ENCODE measurements around the gene PPM1L. TPM values are rescaled to one million over a fixed set of nuclear protein-coding genes. Genes with fewer than 3 reads are reported as not detected.

Gene PPM1L
- polyA plus RNA-seq, 3 donors: 5.5 to 9.9 (median 7.8) TPM

DNA sequence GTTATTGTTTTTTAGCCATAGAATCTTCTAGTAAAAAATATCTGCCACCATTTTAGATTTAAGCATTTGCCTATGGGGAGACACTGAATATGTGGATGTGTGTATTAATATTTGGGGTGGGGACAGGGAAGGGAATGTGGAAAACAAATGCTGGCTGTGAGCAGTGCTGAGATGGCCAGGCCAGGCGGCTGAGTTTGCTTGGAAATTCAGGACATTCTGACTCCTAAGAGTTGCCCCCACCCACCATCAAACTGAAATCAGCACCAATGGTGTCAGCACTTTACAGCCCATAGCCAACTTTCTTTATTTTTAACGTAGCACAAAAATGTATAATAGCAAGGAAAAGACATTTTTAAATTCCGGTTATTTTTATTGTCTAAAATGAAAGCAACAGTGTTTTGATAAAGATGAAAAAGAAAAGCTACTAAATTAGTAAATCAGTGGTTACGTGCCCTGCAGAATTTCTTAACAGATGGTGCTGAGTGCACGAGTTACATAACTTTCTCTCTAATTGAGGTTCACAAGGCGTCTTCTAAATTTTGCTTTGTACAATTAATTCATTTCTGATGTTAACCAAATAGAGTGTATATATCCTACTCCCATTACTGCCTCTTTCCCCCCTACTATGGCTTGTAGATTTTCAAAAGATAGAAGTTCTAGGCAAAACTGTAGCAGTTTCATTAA lies 315.1 kb downstream of the PPM1L start:
- H3K27ac ChIP-seq (ENCODE audit: low read depth in 1 of 2, low read length in 2 of 2): peak overlapping the region in 1 of 2 donors; percentile 62
- no peaks in the 10 kb centered on the region for H4K20me1 ChIP-seq (ENCODE audit: insufficient read depth, low read length)
- no peak overlapping the region for H3K4me3 Mint-ChIP-seq
- no peaks in the 10 kb centered on the region for H3K27me3 ChIP-seq (ENCODE audit: control insufficient read depth in 2 of 2, insufficient read depth in 2 of 2, low read length in 2 of 2)
- H2AFZ ChIP-seq (ENCODE audit: insufficient read depth, low read depth, low read length, poor library complexity, severe bottlenecking): no peak overlapping the region
- TF ChIP-seq, protein P1, sequence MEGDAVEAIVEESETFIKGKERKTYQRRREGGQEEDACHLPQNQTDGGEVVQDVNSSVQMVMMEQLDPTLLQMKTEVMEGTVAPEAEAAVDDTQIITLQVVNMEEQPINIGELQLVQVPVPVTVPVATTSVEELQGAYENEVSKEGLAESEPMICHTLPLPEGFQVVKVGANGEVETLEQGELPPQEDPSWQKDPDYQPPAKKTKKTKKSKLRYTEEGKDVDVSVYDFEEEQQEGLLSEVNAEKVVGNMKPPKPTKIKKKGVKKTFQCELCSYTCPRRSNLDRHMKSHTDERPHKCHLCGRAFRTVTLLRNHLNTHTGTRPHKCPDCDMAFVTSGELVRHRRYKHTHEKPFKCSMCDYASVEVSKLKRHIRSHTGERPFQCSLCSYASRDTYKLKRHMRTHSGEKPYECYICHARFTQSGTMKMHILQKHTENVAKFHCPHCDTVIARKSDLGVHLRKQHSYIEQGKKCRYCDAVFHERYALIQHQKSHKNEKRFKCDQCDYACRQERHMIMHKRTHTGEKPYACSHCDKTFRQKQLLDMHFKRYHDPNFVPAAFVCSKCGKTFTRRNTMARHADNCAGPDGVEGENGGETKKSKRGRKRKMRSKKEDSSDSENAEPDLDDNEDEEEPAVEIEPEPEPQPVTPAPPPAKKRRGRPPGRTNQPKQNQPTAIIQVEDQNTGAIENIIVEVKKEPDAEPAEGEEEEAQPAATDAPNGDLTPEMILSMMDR (IDR thresholded peaks at IDR 0.05): no peak
- H3K27me3 Mint-ChIP-seq (ENCODE audit: low read depth in 3 of 3): peaks cover 0 to 2% (median 0%) of the 10 kb centered on the region in 3 donors
- H3K27ac Mint-ChIP-seq: peak overlapping the region in 5 of 7 donors; percentile 2 to 91 (median 73)
- H3K36me3 ChIP-seq (replicated peaks in 1 of 2; ENCODE audit: control insufficient read depth in 1 of 2, insufficient read depth in 2 of 2, low read length in 2 of 2): no peaks in the 10 kb centered on the region
- no peaks in the 10 kb centered on the region for H3K79me2 ChIP-seq (ENCODE audit: insufficient read depth, low read length)
- H3K4me1 ChIP-seq (ENCODE audit: control insufficient read depth in 1 of 2, insufficient read depth in 2 of 2, low read length in 2 of 2): peaks cover 33 to 37% of the 10 kb centered on the region in 2 donors
- H3K9me3 ChIP-seq (replicated peaks in 1 of 2; ENCODE audit: control insufficient read depth in 1 of 2, insufficient read depth in 1 of 2, low read length in 2 of 2): no peaks in the 10 kb centered on the region
- H3K36me3 Mint-ChIP-seq: peaks cover 14 to 23% of the 10 kb centered on the region in 2 donors
- no peak overlapping the region for H3K9ac ChIP-seq (ENCODE audit: insufficient read depth, low read length, poor library complexity, severe bottlenecking)
- intact Hi-C loops (cut with micrococcal nuclease): loop anchor here in 1 of 2 donors (5.0 kb wide), 1 partner anchor 34 kb away; no protein-coding TSS in a partner anchor
- H3K4me3 ChIP-seq (replicated peaks in 1 of 3; ENCODE audit: low read depth in 2 of 3, low read length in 3 of 3): peak overlapping the region in 1 of 3 experiments; percentile 3
- peak overlapping the region; percentile 7 for H3K4me2 ChIP-seq (replicated peaks; ENCODE audit: extremely low read depth, low read length, poor library complexity, severe bottlenecking)
- no CpG with 5 or more reads among the region's 6 CpGs for WGBS (ENCODE audit: insufficient coverage)
- peaks cover 0 to 1% (median 0%) of the 10 kb centered on the region in 7 donors for H3K9me3 Mint-ChIP-seq
- H3K4me1 Mint-ChIP-seq: peaks cover 43% of the 10 kb centered on the region
- DNase-seq: peak in 1 of 3 donors; percentile 14

DNA sequence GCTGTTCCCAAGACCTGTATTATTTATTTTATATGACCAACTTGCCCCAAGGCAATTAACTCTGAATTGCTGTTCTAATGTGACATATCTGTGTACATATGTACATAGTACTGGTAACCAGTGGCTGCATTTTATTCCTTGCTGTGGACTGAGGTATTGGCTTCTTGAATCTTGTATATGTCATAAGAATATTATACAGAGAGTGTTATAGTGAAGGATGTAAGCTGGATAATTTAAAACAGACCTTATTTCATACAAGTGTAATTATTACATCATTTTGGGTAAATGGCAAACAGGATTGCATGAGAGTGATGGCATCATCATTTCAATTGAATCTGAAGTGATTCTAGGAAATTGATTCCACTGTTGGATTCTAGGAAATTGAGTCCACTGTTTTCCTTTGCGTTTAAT lies 316.2 kb downstream of the PPM1L start:
- Histone ChIP-seq H3K27ac (ENCODE audit: low read depth in 1 of 2, low read length in 2 of 2) (no peak overlapping the region), H3K9me3 (replicated peaks in 1 of 2; ENCODE audit: control insufficient read depth in 1 of 2, insufficient read depth in 1 of 2, low read length in 2 of 2) (no peaks in the 10 kb centered on the region), H4K20me1 (ENCODE audit: insufficient read depth, low read length) (no peaks in the 10 kb centered on the region), H3K4me3 (replicated peaks in 1 of 3; ENCODE audit: low read depth in 2 of 3, low read length in 3 of 3) (no peak overlapping the region), H3K27me3 (ENCODE audit: control insufficient read depth in 2 of 2, insufficient read depth in 2 of 2, low read length in 2 of 2) (no peaks in the 10 kb centered on the region), H3K4me1 (ENCODE audit: control insufficient read depth in 1 of 2, insufficient read depth in 2 of 2, low read length in 2 of 2) (peaks cover 33 to 37% of the 10 kb centered on the region in 2 donors), H3K4me2 (replicated peaks; ENCODE audit: extremely low read depth, low read length, poor library complexity, severe bottlenecking) (no peak overlapping the region), H3K79me2 (ENCODE audit: insufficient read depth, low read length) (no peaks in the 10 kb centered on the region), H2AFZ (ENCODE audit: insufficient read depth, low read depth, low read length, poor library complexity, severe bottlenecking) (no peak overlapping the region), H3K36me3 (replicated peaks in 1 of 2; ENCODE audit: control insufficient read depth in 1 of 2, insufficient read depth in 2 of 2, low read length in 2 of 2) (no peaks in the 10 kb centered on the region), H3K9ac (ENCODE audit: insufficient read depth, low read length, poor library complexity, severe bottlenecking) (no peak overlapping the region)
- intact Hi-C loops (cut with micrococcal nuclease): loop anchor here in 1 of 2 donors (5.0 kb wide), 1 partner anchor 35 kb away; no protein-coding TSS in a partner anchor
- Mint-ChIP-seq H3K36me3 (peaks cover 14 to 19% of the 10 kb centered on the region in 2 donors), H3K9me3 (peaks cover 0 to 1% (median 0%) of the 10 kb centered on the region in 7 donors), H3K4me1 (peaks cover 41% of the 10 kb centered on the region), H3K4me3 (no peak overlapping the region), H3K27me3 (ENCODE audit: low read depth in 3 of 3) (peaks cover 0 to 2% (median 0%) of the 10 kb centered on the region in 3 donors), H3K27ac (no peak overlapping the region)
- peak in 1 of 3 donors; percentile 11 for DNase-seq
- no CpG with 5 or more reads among the region's 1 CpG for WGBS (ENCODE audit: insufficient coverage)
- TF ChIP-seq, protein P1 (IDR thresholded peaks at IDR 0.05): no peak
